GM21423 (cell line): ENCODE measurements around the gene CDC42SE1.

Source experiments
- ATAC-seq: cut with Tn5 transposase; IDR thresholded peaks from one replicate; pipeline ENCODE4 v1.9.1; 2021; ENCODE audit warnings: mild to moderate bottlenecking, moderate library complexity; ENCODE audit not compliant: unreplicated experiment

Gene CDC42SE1

DNA sequence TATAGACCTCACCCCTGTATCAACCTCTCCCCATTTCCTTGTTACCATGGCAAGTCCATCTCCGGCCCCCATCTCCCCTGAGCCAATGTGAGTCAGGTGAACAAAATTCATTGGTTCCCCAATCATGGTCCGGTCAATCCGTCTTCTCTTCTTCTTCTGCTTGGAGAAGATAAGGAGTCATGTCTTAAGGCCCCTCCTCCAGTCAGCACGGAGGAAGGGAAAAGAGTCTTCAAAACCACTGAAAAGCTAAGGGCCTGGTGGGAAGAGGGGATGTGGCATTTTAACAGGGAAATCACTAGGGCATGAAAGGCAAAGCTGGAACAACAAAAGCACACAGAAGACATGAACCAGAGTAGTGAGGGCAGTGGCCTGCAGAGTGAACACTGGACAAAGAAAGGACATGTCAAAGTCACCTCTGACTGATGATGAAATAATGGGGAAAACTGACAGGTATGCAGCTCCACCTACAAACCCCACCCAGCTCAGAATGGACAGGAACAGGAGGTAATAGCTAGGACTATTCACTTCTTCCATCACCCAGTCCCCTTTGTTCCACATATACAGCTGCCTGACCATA is 4.4 kb downstream of the CDC42SE1 start:
- no peak for ATAC-seq

DNA sequence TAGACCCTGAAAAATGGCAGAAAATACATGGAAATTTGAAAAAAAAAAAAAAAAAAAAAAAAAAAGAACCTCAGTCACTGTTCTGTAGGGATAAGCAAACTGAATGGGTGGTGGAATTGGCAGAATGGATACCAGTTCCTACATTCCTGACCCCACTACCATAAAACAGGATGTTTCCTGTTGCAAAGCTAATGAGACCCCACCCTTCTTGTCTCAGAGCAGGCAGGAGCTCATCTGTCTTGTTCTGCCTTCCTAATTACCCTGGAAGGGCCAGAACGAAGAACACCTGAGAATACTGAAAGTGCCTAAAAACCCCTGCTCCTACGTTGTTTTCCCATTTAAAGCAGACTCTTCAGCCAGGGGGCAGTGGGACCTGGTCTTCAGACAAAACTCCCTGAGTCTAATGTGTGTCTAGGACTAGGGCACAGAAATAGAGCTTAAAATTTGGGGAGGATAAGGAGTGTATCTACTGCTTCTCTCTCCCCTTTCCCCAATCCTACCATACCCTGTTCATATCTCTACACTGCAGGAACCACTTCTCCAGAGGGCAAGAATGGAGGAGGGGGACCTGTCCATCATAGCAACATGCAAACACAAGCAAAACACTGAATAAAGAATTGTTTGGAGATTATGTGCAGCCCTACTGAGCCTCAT is 7.9 kb downstream of the CDC42SE1 start:
- no peak for ATAC-seq

DNA sequence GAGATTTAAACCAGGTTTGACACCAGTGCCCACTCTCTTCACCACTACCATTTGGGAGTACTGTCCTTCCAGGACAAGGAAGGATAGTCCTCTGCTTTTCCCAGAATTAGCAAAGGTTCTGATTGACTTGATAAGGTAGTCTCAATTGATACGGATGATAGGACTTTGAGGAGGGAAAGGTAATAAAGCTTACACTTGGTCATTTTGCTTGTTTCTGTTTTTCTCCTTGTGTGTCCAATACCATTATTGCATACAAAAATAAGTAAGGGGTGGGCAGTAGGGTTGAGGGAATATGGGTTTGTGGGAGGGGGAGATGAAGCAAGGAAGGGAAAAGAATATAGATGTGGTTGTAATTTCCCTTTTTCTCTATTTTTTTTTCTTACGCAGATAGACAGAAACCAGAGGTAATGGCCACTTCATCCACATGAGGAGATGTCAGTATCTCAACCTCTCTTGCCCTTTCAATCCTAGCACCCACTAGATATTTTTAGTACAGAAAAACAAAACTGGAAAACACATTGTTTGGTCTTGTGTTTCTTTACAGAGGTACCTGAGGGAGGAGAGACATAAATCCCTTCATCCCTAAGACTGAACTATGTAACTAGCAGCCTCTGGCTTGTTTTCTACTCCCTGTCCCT is 9.3 kb downstream of the CDC42SE1 start:
- no peak for ATAC-seq

DNA sequence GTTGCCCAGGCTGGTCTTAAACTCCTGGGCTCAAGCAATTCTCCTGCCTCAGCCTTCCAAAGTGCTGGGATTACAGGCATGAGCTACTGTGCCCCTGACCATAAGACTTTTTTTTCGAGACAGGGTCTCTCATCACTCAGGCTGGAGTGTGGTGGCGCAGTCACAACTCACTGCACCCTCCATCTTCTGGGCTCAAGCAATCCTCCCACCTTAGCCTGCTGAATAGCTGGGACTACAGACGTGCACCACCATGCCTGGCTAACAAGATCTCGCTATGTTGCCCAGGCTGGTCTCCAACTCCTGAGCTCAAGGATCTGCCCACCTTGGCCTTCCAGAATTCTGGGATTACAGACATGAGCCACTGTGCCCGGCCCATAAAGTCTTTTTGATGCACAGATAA is 10.0 kb downstream of the CDC42SE1 start:
- ATAC-seq, result no peak

DNA sequence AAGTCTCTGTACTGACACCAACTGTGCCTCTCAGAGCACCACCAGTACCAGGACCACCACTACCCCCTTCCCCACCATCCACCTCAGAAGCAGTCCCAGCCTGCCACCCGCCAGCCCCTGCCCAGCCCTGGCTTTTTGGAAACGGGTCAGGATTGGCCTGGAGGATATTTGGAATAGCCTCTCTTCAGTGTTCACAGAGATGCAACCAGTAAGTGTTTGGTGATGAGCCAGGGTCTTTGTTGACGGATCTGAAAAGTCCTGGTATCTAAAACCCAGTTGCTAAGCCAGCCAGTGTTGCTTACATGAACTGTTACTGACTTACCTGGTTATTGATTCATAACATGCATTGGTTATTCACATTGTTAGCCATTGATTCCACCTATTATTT is 10.8 kb downstream of the CDC42SE1 start:
- ATAC-seq, result no peak

- peak; percentile 58 for ATAC-seq
Measured at GRCh38 chr1:151047925-151048644, 11.3 kb downstream of the CDC42SE1 start.

GRCh38 chr1:151047591-151047924 is 11.9 kb downstream of the CDC42SE1 start, which contains the start of gene C1orf56:
Gene C1orf56, plus strand, starts transcription at chr1:151047751. Its CDS starts 97 bp downstream, at chr1:151047848.
- ATAC-seq, result peak; percentile 48

- no peak for ATAC-seq
Measured at GRCh38 chr1:151043163-151043562, 16.3 kb downstream of the CDC42SE1 start.

DNA sequence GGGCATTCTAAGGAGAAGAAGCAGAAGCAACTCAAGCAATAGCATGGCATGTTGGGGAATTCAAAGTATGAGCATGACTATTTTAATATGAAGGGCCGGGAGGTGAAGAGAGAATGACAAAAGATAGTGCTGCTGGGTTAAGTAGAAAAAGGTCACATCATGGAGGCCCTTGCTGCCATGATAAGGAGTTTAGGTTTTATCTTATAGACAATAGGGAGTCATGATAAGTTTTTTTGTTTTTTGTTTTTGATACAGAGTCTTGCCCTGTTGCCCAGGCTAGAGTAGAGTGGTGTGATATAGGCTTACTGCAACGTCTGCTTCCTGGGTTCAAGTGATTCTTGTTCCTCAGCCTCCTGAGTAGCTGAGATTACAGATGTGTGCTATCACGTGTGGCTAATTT is 19.9 kb downstream of the CDC42SE1 start:
- no peak for ATAC-seq

- ATAC-seq, result no peak
Measured at GRCh38 chr1:151037032-151037431, 22.4 kb downstream of the CDC42SE1 start.

- ATAC-seq, result no peak
Measured at GRCh38 chr1:151036356-151036755, 23.1 kb downstream of the CDC42SE1 start, which contains the start of gene BNIPL. Gene BNIPL, plus strand, starts transcription at chr1:151036586. Its CDS starts 140 bp downstream, at chr1:151036726.

DNA sequence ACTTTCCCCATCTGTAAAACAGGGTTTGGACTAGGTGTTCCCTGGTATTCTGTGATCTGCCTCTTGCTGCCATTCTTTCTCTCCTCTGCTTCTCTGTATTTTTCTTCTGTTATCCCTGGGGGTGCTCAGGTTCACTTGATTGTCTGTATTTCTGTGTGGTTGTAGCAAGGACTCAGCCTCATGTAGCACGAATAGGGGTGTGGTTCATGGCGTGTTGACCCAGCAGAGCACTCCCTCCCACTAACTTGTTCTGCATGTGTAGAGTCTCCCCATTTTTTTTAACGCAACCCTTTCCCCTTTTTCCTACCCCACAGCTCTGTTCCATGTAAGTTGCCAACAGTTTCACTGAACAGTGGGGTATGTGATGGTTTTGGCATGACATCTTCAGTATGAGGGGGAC is 24.3 kb downstream of the CDC42SE1 start:
- ATAC-seq, result no peak

DNA sequence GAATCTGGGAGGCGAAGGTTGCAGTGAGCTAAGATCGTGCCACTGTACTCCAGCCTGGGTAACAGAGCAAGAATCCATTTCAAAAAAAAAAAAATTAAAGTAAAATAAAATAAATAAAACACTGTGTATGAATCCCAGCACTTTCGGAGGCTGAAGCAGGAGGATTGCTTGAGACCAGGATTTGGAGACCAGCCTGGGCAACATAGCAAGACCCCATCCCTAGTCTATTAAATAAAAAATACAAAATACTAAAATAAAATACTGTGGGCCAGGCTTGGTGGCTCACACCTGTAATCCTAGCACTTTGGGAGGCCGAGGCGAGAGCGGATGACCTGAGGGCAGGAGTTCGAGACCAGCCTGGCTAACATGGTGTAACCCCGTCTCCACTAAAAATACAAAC is 27.3 kb downstream of the CDC42SE1 start:
- ATAC-seq, result no peak

DNA sequence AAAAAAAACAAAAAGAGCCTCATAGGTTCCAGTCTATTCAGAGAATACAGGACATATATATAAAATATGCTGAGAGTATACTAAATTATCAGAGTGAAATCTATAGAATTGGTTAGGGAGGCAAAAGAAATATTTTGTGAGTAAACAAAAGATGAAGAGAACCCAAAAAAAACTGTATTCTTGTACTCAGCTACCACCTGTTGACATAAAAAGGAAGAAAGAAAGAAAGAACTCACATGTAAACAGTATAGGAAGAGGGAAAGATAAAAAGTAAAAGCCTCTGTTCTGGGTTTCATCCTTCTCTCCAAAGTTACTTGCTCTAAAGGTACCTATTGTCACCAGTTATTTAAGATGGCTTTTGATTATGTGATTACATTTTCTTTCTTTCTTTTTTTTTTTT is 33.0 kb downstream of the CDC42SE1 start:
- no peak for ATAC-seq

GRCh38 chr1:151024540-151025146 is 34.8 kb downstream of the CDC42SE1 start:
- ATAC-seq, result peak; percentile 60

- no peak for ATAC-seq
Measured at GRCh38 chr1:151013518-151013917, 45.9 kb downstream of the CDC42SE1 start.

GRCh38 chr1:151012684-151013471 is 46.5 kb downstream of the CDC42SE1 start:
- ATAC-seq, result no peak

DNA sequence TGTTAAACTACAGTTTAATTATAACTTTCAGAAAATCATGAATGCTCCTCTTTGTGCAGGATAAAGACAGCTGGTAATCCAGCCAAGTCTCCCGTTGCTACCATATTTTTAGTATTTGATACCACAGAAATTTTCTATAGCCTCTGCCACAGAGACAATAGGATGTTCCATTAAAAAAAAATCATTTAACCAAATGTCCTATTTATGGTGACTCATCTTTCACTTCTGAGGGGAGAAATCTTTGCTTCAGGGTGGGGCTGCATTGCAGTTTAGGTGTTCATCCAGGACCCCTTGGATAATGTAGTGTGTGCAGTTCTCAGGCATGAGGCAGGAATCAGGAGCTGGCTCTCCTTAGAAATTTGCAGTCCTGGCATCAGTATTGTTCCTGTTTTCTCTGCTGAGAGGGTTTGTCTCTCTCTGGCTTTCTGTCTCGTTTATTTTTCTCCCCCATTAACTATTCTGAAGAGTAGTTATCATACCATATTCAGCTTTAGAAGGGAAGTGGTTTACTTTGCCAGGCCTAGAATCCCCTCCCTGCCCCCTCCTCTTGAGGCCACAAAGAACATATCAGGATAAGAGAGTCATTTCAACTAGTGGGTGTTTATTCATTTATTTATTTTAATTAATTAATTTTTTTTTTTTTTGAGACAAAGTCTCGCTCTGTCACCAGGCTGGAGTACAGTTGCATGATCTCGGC is 48.1 kb downstream of the CDC42SE1 start:
- ATAC-seq, result no peak

GRCh38 chr1:151010346-151010726 is 49.1 kb downstream of the CDC42SE1 start:
- ATAC-seq, result no peak
